ENCODE results near the gene DDX60.

DNA sequence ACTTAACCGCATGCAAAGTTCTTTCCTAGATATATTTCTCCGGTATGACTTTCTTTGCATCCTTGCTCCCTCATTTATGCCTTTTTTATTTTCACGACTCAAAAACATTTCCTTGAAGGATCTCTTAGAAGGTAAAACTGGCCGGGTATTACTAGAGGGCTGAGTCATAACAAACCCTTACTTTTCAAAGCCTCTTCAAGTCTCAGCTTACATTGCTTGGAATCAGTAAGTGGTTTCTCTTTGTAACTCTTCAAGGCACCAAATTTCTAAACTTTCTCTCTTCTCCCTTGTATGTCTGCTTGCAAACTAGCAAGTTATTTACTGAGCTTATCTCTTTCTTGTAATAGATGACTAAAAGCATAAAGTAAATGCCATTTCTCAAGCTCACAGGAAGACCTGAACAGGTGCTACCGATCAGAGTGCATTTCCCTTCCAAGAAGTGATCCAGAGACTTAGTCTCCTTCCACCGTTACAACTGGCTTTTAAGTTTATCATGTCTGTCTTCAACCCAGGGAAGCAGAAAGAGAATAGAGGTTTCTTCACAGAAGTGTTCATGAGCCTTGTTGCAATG lies 150.8 kb downstream of the DDX60 start:
- TF ChIP-seq CTCF (IDR thresholded peaks at IDR 0.05) = no peak
- no peak for TF ChIP-seq POLR2A (IDR thresholded peaks at IDR 0.05)
